Sigmoid colon (tissue), 4 donors: Measurements from ENCODE around the gene PRR14L.
"Not testable (repeated sequence)": the region's sequence is repeated elsewhere in the genome, so short reads cannot be mapped to it uniquely, and the experiment has no call there.

Experiments used
- CTCF ChIP-seq, 4 experiments: fragments of 450-650 bp in 3 of 4; fragments of 200-600 bp in 1 of 4; IDR thresholded peaks; one replicate each; pipeline ENCODE4 v1.5.1; 2016 to 2019; ENCODE audit warnings: antibody characterized with exemption in 4 of 4, mild to moderate bottlenecking in 3 of 4, moderate library complexity in 2 of 4
- POLR2A ChIP-seq, 2 donors: fragments of 450-650 bp; IDR thresholded peaks; one replicate each; pipeline ENCODE4 v1.6.1; 2016; ENCODE audit warnings: antibody characterized with exemption in 2 of 2, mild to moderate bottlenecking in 2 of 2, moderate library complexity in 2 of 2
- POLR2AphosphoS5 ChIP-seq, 4 donors: sonication (generic); formaldehyde crosslinking; IDR thresholded peaks; one replicate each; pipeline ENCODE4 v1.6.1; 2017; ENCODE audit warnings: antibody characterized with exemption in 4 of 4

- TF ChIP-seq CTCF, POLR2AphosphoS5, POLR2A (IDR thresholded peaks at IDR 0.05): not testable (repeated sequence)
Observed at GRCh38 chr22:31660860-31661341, 89.0 kb downstream of the PRR14L start.
